Middle frontal gyrus (tissue), 1 donor: Measurements from ENCODE around the gene DUOXA1.
"Not testable (repeated sequence)": the region's sequence is repeated elsewhere in the genome, so short reads cannot be mapped to it uniquely, and the experiment has no call there.

Experiments
- DNase-seq: peaks from one replicate; pipeline ENCODE4 v3.0.0-alpha.2; 2015; ENCODE audit warnings: low spot score; ENCODE audit errors: extremely low spot score

The DUOXA1 gene

GRCh38 chr15:45113380-45113990, 16.2 kb downstream of the DUOXA1 start:
- no peak for DNase-seq

- DNase-seq, result no peak
Measured at GRCh38 chr15:45112591-45113379, 16.9 kb downstream of the DUOXA1 start.

- DNase-seq, result no peak
Measured at GRCh38 chr15:45112143-45112590, 17.5 kb downstream of the DUOXA1 start.

- no peak for DNase-seq
Measured at GRCh38 chr15:45111390-45112142, 18.1 kb downstream of the DUOXA1 start.

- DNase-seq, result no peak
Measured at GRCh38 chr15:45110256-45110820, 19.3 kb downstream of the DUOXA1 start.

- no peak for DNase-seq
Measured at GRCh38 chr15:45107941-45108630, 21.6 kb downstream of the DUOXA1 start.

GRCh38 chr15:45106002-45106790, 23.5 kb downstream of the DUOXA1 start:
- no peak for DNase-seq

GRCh38 chr15:45105586-45105985, 24.1 kb downstream of the DUOXA1 start:
- DNase-seq, result no peak

GRCh38 chr15:45104170-45104569, 25.5 kb downstream of the DUOXA1 start:
- DNase-seq, result not testable (repeated sequence)

GRCh38 chr15:45102226-45102625, 27.5 kb downstream of the DUOXA1 start:
- DNase-seq, result no peak

- no peak for DNase-seq
Measured at GRCh38 chr15:45101749-45102148, 27.9 kb downstream of the DUOXA1 start.

GRCh38 chr15:45100884-45101625, 28.6 kb downstream of the DUOXA1 start:
- no peak for DNase-seq

- no peak for DNase-seq
Measured at GRCh38 chr15:45099549-45100165, 30.0 kb downstream of the DUOXA1 start.

- DNase-seq, result no peak
Measured at GRCh38 chr15:45097466-45097865, 32.2 kb downstream of the DUOXA1 start.

- no peak for DNase-seq
Measured at GRCh38 chr15:45095661-45096060, 34.0 kb downstream of the DUOXA1 start.

GRCh38 chr15:45094358-45094730, 35.3 kb downstream of the DUOXA1 start:
- DNase-seq, result no peak

GRCh38 chr15:45093622-45094357, 35.9 kb downstream of the DUOXA1 start:
- no peak for DNase-seq

- DNase-seq, result no peak
Measured at GRCh38 chr15:45093013-45093412, 36.7 kb downstream of the DUOXA1 start.

- DNase-seq, result no peak
Measured at GRCh38 chr15:45091576-45091975, 38.1 kb downstream of the DUOXA1 start.
